Panc1 (cell line): Measurements from ENCODE around the gene DIP2C. TPM values are rescaled to one million over a fixed set of nuclear protein-coding genes. Genes with fewer than 3 reads are reported as not detected.
"Not testable (repeated sequence)": the region's sequence is repeated elsewhere in the genome, so short reads cannot be mapped to it uniquely, and the experiment has no call there.

Experiments
- ATAC-seq: fragments of 200-7000 bp; cut with Tn5 transposase; 2 replicates; pipeline ENCODE4 v1.9.1; 2020; ENCODE audit warnings: mild to moderate bottlenecking, moderate library complexity
- BruUV-seq: library from RNA; stranded (reverse); fragments of 400-500 nt; replicated peaks from 2 replicates; lab custom pipeline; 2021; lab: Mats Ljungman, UMichigan
- CTCF ChIA-PET: fragments of 300-600 bp; sonication (Branson Sonifier 250); formaldehyde crosslinking; loops from one replicate; lab custom pipeline; 2022; ENCODE audit warnings: antibody characterized with exemption; lab: Charles Lee
- POLR2A ChIA-PET: fragments of 300-600 bp; sonication (Branson Sonifier 250); formaldehyde crosslinking; loops from one replicate; lab custom pipeline; 2022; ENCODE audit warnings: antibody characterized with exemption; lab: Charles Lee
- DNase-seq: peaks from one replicate; pipeline ENCODE4 v3.0.0-alpha.2; 2010; ENCODE audit warnings: low read depth, low spot score
- H3K27ac ChIP-seq: 2 replicates; pipeline ENCODE4 v1.5.1; 2011; ENCODE audit warnings: mild to moderate bottlenecking, low read length, inconsistent platforms
- H3K27me3 ChIP-seq: fragments of 200-500 bp; sonication (Bioruptor generic); 2 replicates; pipeline ENCODE4 v1.6.0; 2014; ENCODE audit warnings: low read length, inconsistent platforms; ENCODE audit not compliant: control insufficient read depth, insufficient read depth
- H3K36me3 ChIP-seq: fragments of 200-500 bp; sonication (Bioruptor generic); 2 replicates; pipeline ENCODE4 v1.5.1; 2014; ENCODE audit warnings: inconsistent platforms, mild to moderate bottlenecking, low read length, moderate library complexity; ENCODE audit not compliant: control insufficient read depth, insufficient read depth
- H3K4me1 ChIP-seq: 2 replicates; pipeline ENCODE4 v1.5.1; 2011; ENCODE audit warnings: inconsistent platforms, mild to moderate bottlenecking, low read length, moderate library complexity; ENCODE audit not compliant: control insufficient read depth, insufficient read depth
- H3K4me3 ChIP-seq, 2 experiments: 2 replicates each; pipeline ENCODE4 v1.5.1; 2011 to 2012; ENCODE audit warnings: low read depth in 2 of 2, low read length in 2 of 2, mild to moderate bottlenecking in 2 of 2, inconsistent platforms in 1 of 2, moderate library complexity in 1 of 2
- H3K9me3 ChIP-seq: fragments of 200-500 bp; sonication (Bioruptor generic); 2 replicates; pipeline ENCODE4 v1.5.1; 2014; ENCODE audit warnings: low read depth, mild to moderate bottlenecking, inconsistent platforms, low read length, moderate library complexity; ENCODE audit not compliant: control insufficient read depth, insufficient read depth
- POLR2AphosphoS5 ChIP-seq: IDR thresholded peaks from 2 replicates; pipeline ENCODE4 v1.6.1; 2012; ENCODE audit warnings: mild to moderate bottlenecking, low read depth, low read length, moderate library complexity
- SIN3A ChIP-seq: IDR thresholded peaks from 2 replicates; pipeline ENCODE4 v1.6.1; 2012; ENCODE audit warnings: low read depth, mild to moderate bottlenecking, low read length, moderate library complexity, borderline replicate concordance; ENCODE audit not compliant: insufficient read depth
- TCF7L2 ChIP-seq: IDR thresholded peaks from 2 replicates; pipeline ENCODE4 v1.6.1; 2011; ENCODE audit warnings: mild to moderate bottlenecking, low read depth, low read length, inconsistent platforms
- in situ Hi-C: cut with HindIII; loops from 2 replicates; pipeline ENCODE4 v1.10.0; 2016; ENCODE audit warnings: low sequenced_read_pairs, low pct_unique_long_range_greater_than_20kb
- intact Hi-C: fragments of 100-400 bp; cut with micrococcal nuclease; formaldehyde crosslinking; loops from one replicate; pipeline ENCODE4 v1.10.0; 2022; ENCODE audit not compliant: unreplicated experiment
- total RNA-seq: library from RNA; stranded (reverse); gene quantifications from one replicate; pipeline ENCODE4 v1.2.1, GENCODE V29; 2021; ENCODE audit not compliant: unreplicated experiment
- TF ChIP-seq, protein P1 (sequence below): fragments of 450-650 bp; IDR thresholded peaks from 2 replicates; pipeline ENCODE4 v1.5.1; 2017; ENCODE audit warnings: mild to moderate bottlenecking
- TF ChIP-seq, protein P2 (sequence below), 2 experiments: IDR thresholded peaks; 2 replicates each; pipeline ENCODE4 v1.6.1; 2011 to 2012; ENCODE audit warnings: low read depth in 2 of 2, control low read depth in 1 of 2, low read length in 1 of 2, mild to moderate bottlenecking in 1 of 2, moderate library complexity in 1 of 2; ENCODE audit not compliant: insufficient read depth in 1 of 2

DIP2C gene
- total RNA-seq, 1 experiment from 2014 or later, result 13.2 TPM

DNA sequence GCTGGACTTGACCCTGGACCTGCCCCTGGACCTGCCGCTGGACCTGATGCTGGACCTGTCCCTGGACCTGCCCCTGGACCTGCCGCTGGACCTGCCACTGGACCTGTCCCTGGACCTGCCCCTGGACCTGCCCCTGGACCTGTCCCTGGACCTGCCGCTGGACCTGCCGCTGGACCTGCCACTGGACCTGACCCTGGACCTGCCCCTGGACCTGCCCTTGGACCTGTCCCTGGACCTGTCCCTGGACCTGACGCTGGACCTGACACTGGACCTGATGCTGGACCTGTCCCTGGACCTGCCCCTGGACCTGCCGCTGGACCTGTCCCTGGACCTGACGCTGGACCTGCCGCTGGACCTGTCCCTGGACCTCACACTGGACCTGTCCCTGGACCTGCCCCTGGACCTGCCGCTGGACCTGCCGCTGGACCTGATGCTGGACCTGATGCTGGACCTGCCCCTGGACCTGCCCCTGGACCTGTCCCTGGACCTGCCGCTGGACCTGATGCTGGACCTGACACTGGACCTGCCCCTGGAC lies 31.6 kb downstream of the DIP2C start:
- DNase-seq, POLR2A ChIA-PET, in situ Hi-C loops: not testable (repeated sequence)

DNA sequence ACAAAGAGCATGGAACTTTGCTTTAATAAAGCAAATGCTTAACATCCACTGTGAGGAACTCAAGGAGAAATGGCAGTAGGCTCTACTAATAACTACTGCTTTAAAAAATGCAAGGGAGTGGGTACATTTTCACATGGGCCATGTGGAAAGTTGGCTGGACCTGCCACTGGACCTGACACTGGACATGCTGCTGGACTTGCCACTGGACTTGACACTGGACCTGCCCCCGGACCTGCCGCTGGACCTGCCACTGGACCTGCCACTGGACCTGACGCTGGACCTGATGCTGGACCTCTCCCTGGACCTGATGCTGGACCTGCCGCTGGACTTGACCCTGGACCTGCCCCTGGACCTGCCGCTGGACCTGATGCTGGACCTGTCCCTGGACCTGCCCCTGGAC lies 32.6 kb downstream of the DIP2C start:
- DNase-seq, result no peak
- CTCF ChIA-PET, result no interaction called here
- POLR2A ChIA-PET, result no interaction called here
- in situ Hi-C loops (no loop called here), intact Hi-C loops (no loop called here)
- peaks cover 3% of the 10 kb centered on the region; the same call in 1 of the 2 replicates for H3K4me1 ChIP-seq
- ATAC-seq, result no peak
- no TSS peak for BruUV-seq
- no peak for TF ChIP-seq TCF7L2
- no peak overlapping the region for H3K4me3 ChIP-seq
- H3K27me3 ChIP-seq, result no peaks in the 10 kb centered on the region
- H3K9me3 ChIP-seq, result no peaks in the 10 kb centered on the region
- H3K27ac ChIP-seq, result no peak overlapping the region
- H3K36me3 ChIP-seq, result no peaks in the 10 kb centered on the region

More for the DNA sequence above, 31.6 kb downstream of the DIP2C start:
- H3K9me3 ChIP-seq, H3K4me3 ChIP-seq, ATAC-seq, CTCF ChIA-PET, H3K4me1 ChIP-seq, H3K27ac ChIP-seq, H3K36me3 ChIP-seq, BruUV-seq, intact Hi-C loops, H3K27me3 ChIP-seq: not testable (repeated sequence)

DNA sequence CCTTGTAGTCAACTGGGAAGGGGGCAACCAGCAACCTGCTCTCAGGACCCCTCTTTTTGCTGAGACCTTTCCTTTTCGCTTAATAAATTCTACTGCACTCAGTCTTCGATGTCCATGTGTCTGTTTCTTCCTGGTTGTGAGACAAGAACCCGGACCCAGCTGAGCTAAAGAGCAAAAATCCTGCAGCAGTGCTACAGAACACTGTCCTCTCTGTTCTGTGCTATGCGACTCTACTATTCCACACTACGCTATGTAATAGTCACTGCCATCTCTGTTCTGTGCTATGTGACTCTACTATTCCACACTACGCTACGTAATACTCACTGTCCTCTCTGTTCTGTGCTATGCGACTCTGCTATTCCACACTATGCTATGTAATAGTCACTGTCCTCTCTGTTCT lies 34.3 kb downstream of the DIP2C start:
- Histone ChIP-seq H3K4me3 (no peak overlapping the region), H3K4me1 (peaks cover 10% of the 10 kb centered on the region), H3K27ac (no peak overlapping the region), H3K9me3 (no peaks in the 10 kb centered on the region), H3K27me3 (no peaks in the 10 kb centered on the region), H3K36me3 (no peaks in the 10 kb centered on the region)
- ChIA-PET POLR2A (no interaction called here), CTCF (no interaction called here)
- BruUV-seq, result no TSS peak
- ATAC-seq (no peak), DNase-seq (no peak)
- intact Hi-C loops, result no loop called here
- TF ChIP-seq, protein P1, sequence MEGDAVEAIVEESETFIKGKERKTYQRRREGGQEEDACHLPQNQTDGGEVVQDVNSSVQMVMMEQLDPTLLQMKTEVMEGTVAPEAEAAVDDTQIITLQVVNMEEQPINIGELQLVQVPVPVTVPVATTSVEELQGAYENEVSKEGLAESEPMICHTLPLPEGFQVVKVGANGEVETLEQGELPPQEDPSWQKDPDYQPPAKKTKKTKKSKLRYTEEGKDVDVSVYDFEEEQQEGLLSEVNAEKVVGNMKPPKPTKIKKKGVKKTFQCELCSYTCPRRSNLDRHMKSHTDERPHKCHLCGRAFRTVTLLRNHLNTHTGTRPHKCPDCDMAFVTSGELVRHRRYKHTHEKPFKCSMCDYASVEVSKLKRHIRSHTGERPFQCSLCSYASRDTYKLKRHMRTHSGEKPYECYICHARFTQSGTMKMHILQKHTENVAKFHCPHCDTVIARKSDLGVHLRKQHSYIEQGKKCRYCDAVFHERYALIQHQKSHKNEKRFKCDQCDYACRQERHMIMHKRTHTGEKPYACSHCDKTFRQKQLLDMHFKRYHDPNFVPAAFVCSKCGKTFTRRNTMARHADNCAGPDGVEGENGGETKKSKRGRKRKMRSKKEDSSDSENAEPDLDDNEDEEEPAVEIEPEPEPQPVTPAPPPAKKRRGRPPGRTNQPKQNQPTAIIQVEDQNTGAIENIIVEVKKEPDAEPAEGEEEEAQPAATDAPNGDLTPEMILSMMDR, result no peak
- TF ChIP-seq POLR2AphosphoS5 (no peak), SIN3A (no peak), TCF7L2 (no peak)
- TF ChIP-seq, protein P2, sequence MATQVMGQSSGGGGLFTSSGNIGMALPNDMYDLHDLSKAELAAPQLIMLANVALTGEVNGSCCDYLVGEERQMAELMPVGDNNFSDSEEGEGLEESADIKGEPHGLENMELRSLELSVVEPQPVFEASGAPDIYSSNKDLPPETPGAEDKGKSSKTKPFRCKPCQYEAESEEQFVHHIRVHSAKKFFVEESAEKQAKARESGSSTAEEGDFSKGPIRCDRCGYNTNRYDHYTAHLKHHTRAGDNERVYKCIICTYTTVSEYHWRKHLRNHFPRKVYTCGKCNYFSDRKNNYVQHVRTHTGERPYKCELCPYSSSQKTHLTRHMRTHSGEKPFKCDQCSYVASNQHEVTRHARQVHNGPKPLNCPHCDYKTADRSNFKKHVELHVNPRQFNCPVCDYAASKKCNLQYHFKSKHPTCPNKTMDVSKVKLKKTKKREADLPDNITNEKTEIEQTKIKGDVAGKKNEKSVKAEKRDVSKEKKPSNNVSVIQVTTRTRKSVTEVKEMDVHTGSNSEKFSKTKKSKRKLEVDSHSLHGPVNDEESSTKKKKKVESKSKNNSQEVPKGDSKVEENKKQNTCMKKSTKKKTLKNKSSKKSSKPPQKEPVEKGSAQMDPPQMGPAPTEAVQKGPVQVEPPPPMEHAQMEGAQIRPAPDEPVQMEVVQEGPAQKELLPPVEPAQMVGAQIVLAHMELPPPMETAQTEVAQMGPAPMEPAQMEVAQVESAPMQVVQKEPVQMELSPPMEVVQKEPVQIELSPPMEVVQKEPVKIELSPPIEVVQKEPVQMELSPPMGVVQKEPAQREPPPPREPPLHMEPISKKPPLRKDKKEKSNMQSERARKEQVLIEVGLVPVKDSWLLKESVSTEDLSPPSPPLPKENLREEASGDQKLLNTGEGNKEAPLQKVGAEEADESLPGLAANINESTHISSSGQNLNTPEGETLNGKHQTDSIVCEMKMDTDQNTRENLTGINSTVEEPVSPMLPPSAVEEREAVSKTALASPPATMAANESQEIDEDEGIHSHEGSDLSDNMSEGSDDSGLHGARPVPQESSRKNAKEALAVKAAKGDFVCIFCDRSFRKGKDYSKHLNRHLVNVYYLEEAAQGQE (IDR thresholded peaks at IDR 0.05; ENCODE audit: insufficient read depth in 1 of 2, low read depth in 2 of 2, low read length in 1 of 2), result no peak
- in situ Hi-C loops, result no loop called here
